Measurements from ENCODE around the gene PNKD. TPM values are rescaled to one million over a fixed set of nuclear protein-coding genes. Genes with fewer than 3 reads are reported as not detected.

PNKD gene
- total and polyA plus RNA-seq, 2 experiments from 2014 or later, result 28.2 to 83.3 TPM

GRCh38 chr2:218343591-218343990 is 73.3 kb downstream of the PNKD start (continued):
- TF ChIP-seq EZH2phosphoT487 (IDR thresholded peaks at IDR 0.05; ENCODE audit: unreplicated experiment), result no peak
- TF ChIP-seq EZH2 (IDR thresholded peaks at IDR 0.05; ENCODE audit: low read depth, unreplicated experiment), result no peak
- no peak for TF ChIP-seq REST (IDR thresholded peaks at IDR 0.05; ENCODE audit: unreplicated experiment)
- no peak for TF ChIP-seq CREB1 (CRISPR knock-in tag; IDR thresholded peaks at IDR 0.05; ENCODE audit: low read depth)
- TF ChIP-seq ZNF114 (CRISPR knock-in tag; IDR thresholded peaks at IDR 0.05), result no peak
- no peak for TF ChIP-seq ZNF331 (CRISPR knock-in tag; IDR thresholded peaks at IDR 0.05; ENCODE audit: low read depth)
- TF ChIP-seq JUNB (IDR thresholded peaks at IDR 0.05; ENCODE audit: unreplicated experiment), result no peak
- TF ChIP-seq ETS1 (IDR thresholded peaks at IDR 0.05), result no peak
- no peak for TF ChIP-seq CTCF (conservative IDR thresholded peaks at IDR 0.05; ENCODE audit: low read depth in 2 of 2)
- no peak for TF ChIP-seq POLR2AphosphoS5 (IDR thresholded peaks at IDR 0.05; ENCODE audit: low read depth)
- TF ChIP-seq STAT1 (IDR thresholded peaks at IDR 0.05; ENCODE audit: unreplicated experiment), result no peak
- TF ChIP-seq NANOG (IDR thresholded peaks at IDR 0.05; ENCODE audit: borderline replicate concordance), result no peak

- no peak overlapping the region for H3K4me3 ChIP-seq
- H3K27me3 ChIP-seq (ENCODE audit: insufficient read depth), result no peaks in the 10 kb centered on the region
- peaks cover 9% of the 10 kb centered on the region for H3K4me1 Mint-ChIP-seq
- H4K20me1 ChIP-seq (replicated peaks; ENCODE audit: insufficient read depth), result no peaks in the 10 kb centered on the region
- peaks cover 5% of the 10 kb centered on the region; the same call in 1 of the 2 replicates for H3K4me1 ChIP-seq (ENCODE audit: insufficient read depth)
- no peak for ATAC-seq
- H3K27ac ChIP-seq (ENCODE audit: low read depth), result no peak overlapping the region
- H3K27ac Mint-ChIP-seq, result no peak overlapping the region
- H3K9me2 ChIP-seq (ENCODE audit: insufficient read depth), result no peaks in the 10 kb centered on the region
- no peaks in the 10 kb centered on the region for H3K79me2 ChIP-seq (replicated peaks; ENCODE audit: insufficient read depth)
- TF ChIP-seq STAT1 (IDR thresholded peaks at IDR 0.05; ENCODE audit: unreplicated experiment), result no peak
- no peak for TF ChIP-seq JUNB (IDR thresholded peaks at IDR 0.05; ENCODE audit: unreplicated experiment)
- no peak for TF ChIP-seq CREB1 (CRISPR knock-in tag; IDR thresholded peaks at IDR 0.05; ENCODE audit: low read depth)
- TF ChIP-seq NANOG (IDR thresholded peaks at IDR 0.05; ENCODE audit: borderline replicate concordance), result no peak
- TF ChIP-seq REST (IDR thresholded peaks at IDR 0.05; ENCODE audit: unreplicated experiment), result no peak
- TF ChIP-seq EZH2phosphoT487 (IDR thresholded peaks at IDR 0.05; ENCODE audit: unreplicated experiment), result no peak
- no peak overlapping the region for H3K4me2 ChIP-seq
- no peaks in the 10 kb centered on the region for H3K27me3 Mint-ChIP-seq (ENCODE audit: insufficient read depth, low read depth, poor library complexity)
- DNase-seq (ENCODE audit: low spot score), result no peak
- H3K36me3 Mint-ChIP-seq (ENCODE audit: low read depth), result no peaks in the 10 kb centered on the region; the same call in 2 of the 3 replicates
- H3K36me3 ChIP-seq (ENCODE audit: insufficient read depth), result no peaks in the 10 kb centered on the region
- H3K9me3 Mint-ChIP-seq, result peaks cover 3% of the 10 kb centered on the region; the same call in 1 of the 3 replicates
- 0 out of 2 replicates have a peak, but pooled peaks cover 2% of the 10 kb centered on the region for H3F3A ChIP-seq (replicated peaks; ENCODE audit: low read depth)
- no peak overlapping the region for H3K4me3 Mint-ChIP-seq
- no peak overlapping the region for H2AFZ ChIP-seq
These were observed 73.9 kb downstream of the PNKD start for GRCh38 chr2:218344090-218344754.
